Right renal pelvis (tissue), 4 donors: ENCODE data around the gene METTL22. TPM values are rescaled to one million over a fixed set of nuclear protein-coding genes. Genes with fewer than 3 reads are reported as not detected.
"Not testable (repeated sequence)": the region's sequence is repeated elsewhere in the genome, so short reads cannot be mapped to it uniquely, and the experiment has no call there.

Source experiments
- DNase-seq, 4 donors: peaks; one replicate each; pipeline ENCODE4 v3.0.0-alpha.2; 2013; ENCODE audit warnings: low read depth in 4 of 4, low spot score in 3 of 4, missing footprints in 1 of 4
- polyA plus RNA-seq, 4 donors: library from polyadenylated mRNA; unstranded; fragments of 120-200 nt; gene quantifications; one replicate each; pipeline ENCODE4 v1.2.1, GENCODE V29; 2013; ENCODE audit not compliant: insufficient read length in 4 of 4

Gene METTL22
- polyA plus RNA-seq, 4 donors: 17.6 to 19.2 (median 18.8) TPM

GRCh38 chr16:8630255-8630953 lies 8.9 kb downstream of the METTL22 start:
- DNase-seq: no peak

GRCh38 chr16:8631373-8631772 lies 9.9 kb downstream of the METTL22 start:
- no peak for DNase-seq

GRCh38 chr16:8631818-8632465 lies 10.4 kb downstream of the METTL22 start:
- no peak for DNase-seq

- no peak for DNase-seq
Observed at GRCh38 chr16:8632675-8633182, 11.2 kb downstream of the METTL22 start.

- no peak for DNase-seq
Observed at GRCh38 chr16:8634991-8635736, 13.7 kb downstream of the METTL22 start.

GRCh38 chr16:8639694-8640093 lies 18.2 kb downstream of the METTL22 start:
- no peak for DNase-seq

- no peak for DNase-seq
Observed at GRCh38 chr16:8641671-8642070, 20.2 kb downstream of the METTL22 start.

GRCh38 chr16:8642146-8642545 lies 20.6 kb downstream of the METTL22 start:
- no peak for DNase-seq

- no peak for DNase-seq
Observed at GRCh38 chr16:8644211-8645140, 23.0 kb downstream of the METTL22 start.

GRCh38 chr16:8645141-8645521 lies 23.6 kb downstream of the METTL22 start:
- no peak for DNase-seq

GRCh38 chr16:8645831-8646230 lies 24.3 kb downstream of the METTL22 start:
- DNase-seq: no peak

GRCh38 chr16:8646326-8647053 lies 25.0 kb downstream of the METTL22 start:
- DNase-seq: no peak

GRCh38 chr16:8647721-8648318 lies 26.3 kb downstream of the METTL22 start:
- no peak for DNase-seq

GRCh38 chr16:8648877-8649276 lies 27.4 kb downstream of the METTL22 start:
- no peak for DNase-seq

GRCh38 chr16:8649829-8650554 lies 28.5 kb downstream of the METTL22 start:
- DNase-seq: no peak

- DNase-seq: not testable (repeated sequence)
Observed at GRCh38 chr16:8651958-8652357, 30.5 kb downstream of the METTL22 start.

- DNase-seq: no peak
Observed at GRCh38 chr16:8655184-8655717, 33.8 kb downstream of the METTL22 start.

- no peak for DNase-seq
Observed at GRCh38 chr16:8656376-8656775, 34.9 kb downstream of the METTL22 start.
